DND-41 (cell line): Measurements from ENCODE around the gene POU6F2.

ENCODE experiments used
- ATAC-seq: fragments of 200-7000 bp; cut with Tn5 transposase; 3 replicates; pipeline ENCODE4 v1.9.1; 2021; ENCODE audit warnings: low read depth; ENCODE audit not compliant: insufficient read depth
- DNase-seq: peaks from one replicate; pipeline ENCODE4 v3.0.0-alpha.2; 2020
- H2AFZ ChIP-seq: 2 replicates; pipeline ENCODE4 v1.6.0; 2012; ENCODE audit warnings: low read depth, low read length
- H3K27ac ChIP-seq: 2 replicates; pipeline ENCODE4 v1.5.1; 2012; ENCODE audit warnings: low read length, inconsistent platforms
- H3K27me3 ChIP-seq: fragments of 200-600 bp; sonication (generic); 2 replicates; pipeline ENCODE4 v1.6.0; 2012; ENCODE audit warnings: low read length, mild to moderate bottlenecking, inconsistent platforms; ENCODE audit not compliant: insufficient read depth, poor library complexity
- H3K36me3 ChIP-seq: 2 replicates; pipeline ENCODE4 v1.5.1; 2012; ENCODE audit warnings: low read length, inconsistent platforms; ENCODE audit not compliant: insufficient read depth
- H3K4me1 ChIP-seq: 2 replicates; pipeline ENCODE4 v1.5.1; 2012; ENCODE audit warnings: mild to moderate bottlenecking, low read length; ENCODE audit not compliant: insufficient read depth
- H3K4me2 ChIP-seq: 2 replicates; pipeline ENCODE4 v1.6.0; 2012; ENCODE audit warnings: mild to moderate bottlenecking, moderate library complexity, low read length, inconsistent platforms; ENCODE audit not compliant: insufficient read depth
- H3K4me3 ChIP-seq, 2 experiments: fragments of 200-600 bp in 1 of 2; shearing (Covaris generic) in 1 of 2; 2 replicates each; pipeline ENCODE4 v1.5.1; 2012 to 2016; ENCODE audit warnings: inconsistent platforms in 2 of 2, low read length in 2 of 2, mild to moderate bottlenecking in 2 of 2, low read depth in 1 of 2, moderate library complexity in 1 of 2
- H3K79me2 ChIP-seq: 2 replicates; pipeline ENCODE4 v1.6.0; 2012; ENCODE audit warnings: low read length, inconsistent platforms; ENCODE audit not compliant: insufficient read depth
- H3K9ac ChIP-seq: 2 replicates; pipeline ENCODE4 v1.6.0; 2012; ENCODE audit warnings: low read depth, mild to moderate bottlenecking, inconsistent platforms, low read length, moderate library complexity
- H3K9me3 ChIP-seq: 2 replicates; pipeline ENCODE4 v1.5.1; 2012; ENCODE audit warnings: low read length, moderate library complexity, mild to moderate bottlenecking, inconsistent platforms; ENCODE audit not compliant: insufficient read depth, severe bottlenecking
- H4K20me1 ChIP-seq: 2 replicates; pipeline ENCODE4 v1.6.0; 2012; ENCODE audit warnings: low read length; ENCODE audit not compliant: insufficient read depth
- CTCF ChIP-seq: IDR thresholded peaks from 2 replicates; pipeline ENCODE4 v1.5.1; 2012; ENCODE audit warnings: borderline replicate concordance, low read length, moderate library complexity, mild to moderate bottlenecking; ENCODE audit not compliant: poor library complexity, severe bottlenecking; ENCODE audit errors: extremely low read depth
- EZH2 ChIP-seq: IDR thresholded peaks from 3 replicates; pipeline ENCODE4 v1.6.1; 2012; ENCODE audit warnings: borderline replicate concordance, low read depth, mild to moderate bottlenecking, moderate library complexity, low read length, inconsistent platforms; ENCODE audit not compliant: severe bottlenecking

The POU6F2 gene

GRCh38 chr7:39228946-39229345, 251.2 kb downstream of the POU6F2 start:
- H3K9me3 ChIP-seq = no peaks in the 10 kb centered on the region
- no peaks in the 10 kb centered on the region for H3K4me1 ChIP-seq
- no peak overlapping the region for H3K4me2 ChIP-seq
- H4K20me1 ChIP-seq = no peaks in the 10 kb centered on the region
- ATAC-seq = no peak
- DNase-seq = no peak
- no peaks in the 10 kb centered on the region for H3K79me2 ChIP-seq
- H3K27ac ChIP-seq = no peak overlapping the region
- H3K4me3 ChIP-seq = no peak overlapping the region
- no peak overlapping the region for H3K9ac ChIP-seq
- H3K36me3 ChIP-seq = no peaks in the 10 kb centered on the region
- peaks cover 3% of the 10 kb centered on the region for H3K27me3 ChIP-seq
- H2AFZ ChIP-seq = no peak overlapping the region
- TF ChIP-seq EZH2 (no peak), CTCF (no peak)

- Histone ChIP-seq H3K4me2 (no peak overlapping the region), H3K27me3 (peaks cover 8% of the 10 kb centered on the region), H3K4me3 (no peak overlapping the region), H3K4me1 (no peaks in the 10 kb centered on the region), H3K36me3 (no peaks in the 10 kb centered on the region), H3K27ac (no peak overlapping the region), H3K9me3 (no peaks in the 10 kb centered on the region), H3K79me2 (no peaks in the 10 kb centered on the region), H2AFZ (no peak overlapping the region), H3K9ac (no peak overlapping the region), H4K20me1 (no peaks in the 10 kb centered on the region)
- TF ChIP-seq CTCF = no peak
- no peak for TF ChIP-seq EZH2
- no peak for DNase-seq
- ATAC-seq = no peak
Observed at GRCh38 chr7:39233851-39234529, 256.3 kb downstream of the POU6F2 start.

GRCh38 chr7:39238234-39238869, 260.6 kb downstream of the POU6F2 start:
- no peak overlapping the region for H3K9ac ChIP-seq
- H3K79me2 ChIP-seq = no peaks in the 10 kb centered on the region
- TF ChIP-seq EZH2 = no peak
- no peak for TF ChIP-seq CTCF
- no peak overlapping the region for H3K4me2 ChIP-seq
- no peak overlapping the region for H3K27ac ChIP-seq
- ATAC-seq = no peak
- DNase-seq = no peak
- H3K9me3 ChIP-seq = peaks cover 3% of the 10 kb centered on the region
- no peaks in the 10 kb centered on the region for H4K20me1 ChIP-seq
- no peak overlapping the region for H2AFZ ChIP-seq
- H3K27me3 ChIP-seq = peaks cover 5% of the 10 kb centered on the region
- no peak overlapping the region for H3K4me3 ChIP-seq
- H3K36me3 ChIP-seq = no peaks in the 10 kb centered on the region
- H3K4me1 ChIP-seq = no peaks in the 10 kb centered on the region
